Measurements from ENCODE around the gene EPHA5. TPM values are rescaled to one million over a fixed set of nuclear protein-coding genes. Genes with fewer than 3 reads are reported as not detected.

Gene EPHA5
- total RNA-seq, 1 experiment from 2014 or later, result not detected

GRCh38 chr4:65416891-65417290, 253.4 kb downstream of the EPHA5 start:
- RAD21 ChIA-PET (ENCODE audit: low non-redundant PET in 1 of 2, low total read pairs in 2 of 2, uncharacterized antibody in 2 of 2, unreplicated experiment in 2 of 2), result no interaction called here
- Histone ChIP-seq H3K4me3 (replicated peaks in 1 of 2; ENCODE audit: low read depth in 1 of 2, low read length in 2 of 2) (no peak overlapping the region), H2AFZ (ENCODE audit: low read depth, low read length, poor library complexity, severe bottlenecking) (no peak overlapping the region), H3K9me2 (ENCODE audit: insufficient read depth) (no peaks in the 10 kb centered on the region), H4K20me1 (ENCODE audit: insufficient read depth) (no peaks in the 10 kb centered on the region), H3K9me3 (ENCODE audit: control insufficient read depth in 1 of 2, insufficient read depth in 1 of 2, low read depth in 1 of 2, low read length in 2 of 2) (peaks cover 7 to 18% of the 10 kb centered on the region in 2 experiments; a peak in 3 of 4 replicates), H3K36me3 (ENCODE audit: control insufficient read depth in 1 of 2, insufficient read depth in 2 of 2, low read length in 2 of 2) (no peaks in the 10 kb centered on the region), H3K4me2 (ENCODE audit: low read length) (no peak overlapping the region), H3K79me2 (ENCODE audit: insufficient read depth, low read length) (no peaks in the 10 kb centered on the region), H3K4me1 (ENCODE audit: control insufficient read depth in 1 of 2, insufficient read depth in 2 of 2, low read length in 2 of 2) (no peaks in the 10 kb centered on the region), H3K9ac (ENCODE audit: low read length) (no peak overlapping the region), H3K27ac (ENCODE audit: low read depth, low read length) (no peak overlapping the region), H3K27me3 (ENCODE audit: insufficient read depth, low read length) (no peaks in the 10 kb centered on the region)
- POLR2A ChIA-PET, result no interaction called here
- CTCF ChIA-PET, result no interaction called here
- no peak for ATAC-seq
- TF ChIP-seq SP1 (IDR thresholded peaks at IDR 0.05; ENCODE audit: low read depth), result no peak
- TF ChIP-seq FOSL1 (IDR thresholded peaks at IDR 0.05; ENCODE audit: low read depth), result no peak
- TF ChIP-seq EZH2 (IDR thresholded peaks at IDR 0.05), result no peak
- intact Hi-C loops (cut with micrococcal nuclease), result no loop called here
- no TSS peak for BruUV-seq (replicated peaks)
- DNase-seq (ENCODE audit: low read depth, low spot score), result no peak

GRCh38 chr4:65407483-65407882, 262.8 kb downstream of the EPHA5 start:
- H3K79me2 ChIP-seq (ENCODE audit: insufficient read depth, low read length), result no peaks in the 10 kb centered on the region

More at GRCh38 chr4:65407483-65407882, 262.8 kb downstream of the EPHA5 start:
- H2AFZ ChIP-seq (ENCODE audit: low read depth, low read length, poor library complexity, severe bottlenecking), result no peak overlapping the region
- no peaks in the 10 kb centered on the region for H3K9me2 ChIP-seq (ENCODE audit: insufficient read depth)
- BruUV-seq (replicated peaks), result no TSS peak
- H3K9ac ChIP-seq (ENCODE audit: low read length), result no peak overlapping the region
- ChIA-PET CTCF (no interaction called here), POLR2A (no interaction called here), RAD21 (ENCODE audit: low non-redundant PET in 1 of 2, low total read pairs in 2 of 2, uncharacterized antibody in 2 of 2, unreplicated experiment in 2 of 2) (no interaction called here)
- H3K27me3 ChIP-seq (ENCODE audit: insufficient read depth, low read length), result no peaks in the 10 kb centered on the region
- peaks cover 0 to 17% of the 10 kb centered on the region in 2 experiments; a peak in 3 of 4 replicates for H3K9me3 ChIP-seq (ENCODE audit: control insufficient read depth in 1 of 2, insufficient read depth in 1 of 2, low read depth in 1 of 2, low read length in 2 of 2)
- intact Hi-C loops (cut with micrococcal nuclease), result no loop called here
- no peak overlapping the region for H3K27ac ChIP-seq (ENCODE audit: low read depth, low read length)
- no peak overlapping the region for H3K4me3 ChIP-seq (replicated peaks in 1 of 2; ENCODE audit: low read depth in 1 of 2, low read length in 2 of 2)
- ATAC-seq, result no peak
- H3K36me3 ChIP-seq (ENCODE audit: control insufficient read depth in 1 of 2, insufficient read depth in 2 of 2, low read length in 2 of 2), result no peaks in the 10 kb centered on the region
- TF ChIP-seq SP1 (IDR thresholded peaks at IDR 0.05; ENCODE audit: low read depth) (no peak), FOSL1 (IDR thresholded peaks at IDR 0.05; ENCODE audit: low read depth) (no peak), CBX3 (IDR thresholded peaks at IDR 0.05; ENCODE audit: low read depth) (no peak), SRF (IDR thresholded peaks at IDR 0.05; ENCODE audit: low read depth) (no peak), POLR2AphosphoS5 (IDR thresholded peaks at IDR 0.05; ENCODE audit: low read depth, low read length) (no peak), YY1 (IDR thresholded peaks at IDR 0.05; ENCODE audit: extremely low read depth, insufficient replicate concordance, low read depth, low read length) (no peak), EZH2phosphoT487 (IDR thresholded peaks at IDR 0.05; ENCODE audit: borderline replicate concordance) (no peak), ZFX (IDR thresholded peaks at IDR 0.05) (no peak), CEBPB (IDR thresholded peaks at IDR 0.05; ENCODE audit: low read depth) (no peak), ELF1 (IDR thresholded peaks at IDR 0.05; ENCODE audit: borderline replicate concordance, low read depth) (no peak), MAX (IDR thresholded peaks at IDR 0.05) (no peak), EGR1 (IDR thresholded peaks at IDR 0.05; ENCODE audit: low read depth) (no peak), RAD21 (IDR thresholded peaks at IDR 0.05; ENCODE audit: low read depth) (no peak), ZNF274 (IDR thresholded peaks at IDR 0.05; ENCODE audit: low read depth, low read length) (no peak), EZH2 (IDR thresholded peaks at IDR 0.05) (no peak)
- TF ChIP-seq, protein P1, sequence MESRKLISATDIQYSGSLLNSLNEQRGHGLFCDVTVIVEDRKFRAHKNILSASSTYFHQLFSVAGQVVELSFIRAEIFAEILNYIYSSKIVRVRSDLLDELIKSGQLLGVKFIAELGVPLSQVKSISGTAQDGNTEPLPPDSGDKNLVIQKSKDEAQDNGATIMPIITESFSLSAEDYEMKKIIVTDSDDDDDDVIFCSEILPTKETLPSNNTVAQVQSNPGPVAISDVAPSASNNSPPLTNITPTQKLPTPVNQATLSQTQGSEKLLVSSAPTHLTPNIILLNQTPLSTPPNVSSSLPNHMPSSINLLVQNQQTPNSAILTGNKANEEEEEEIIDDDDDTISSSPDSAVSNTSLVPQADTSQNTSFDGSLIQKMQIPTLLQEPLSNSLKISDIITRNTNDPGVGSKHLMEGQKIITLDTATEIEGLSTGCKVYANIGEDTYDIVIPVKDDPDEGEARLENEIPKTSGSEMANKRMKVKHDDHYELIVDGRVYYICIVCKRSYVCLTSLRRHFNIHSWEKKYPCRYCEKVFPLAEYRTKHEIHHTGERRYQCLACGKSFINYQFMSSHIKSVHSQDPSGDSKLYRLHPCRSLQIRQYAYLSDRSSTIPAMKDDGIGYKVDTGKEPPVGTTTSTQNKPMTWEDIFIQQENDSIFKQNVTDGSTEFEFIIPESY (IDR thresholded peaks at IDR 0.05; ENCODE audit: extremely low read depth, insufficient replicate concordance, low read length), result no peak
- no peaks in the 10 kb centered on the region for H3K4me1 ChIP-seq (ENCODE audit: control insufficient read depth in 1 of 2, insufficient read depth in 2 of 2, low read length in 2 of 2)
- H3K4me2 ChIP-seq (ENCODE audit: low read length), result no peak overlapping the region
- H4K20me1 ChIP-seq (ENCODE audit: insufficient read depth), result no peaks in the 10 kb centered on the region
- no peak for DNase-seq (ENCODE audit: low read depth, low spot score)

All from HCT116 (cell line).